H1 (cell line): ENCODE results near the gene SCGB1A1. TPM values are rescaled to one million over a fixed set of nuclear protein-coding genes. Genes with fewer than 3 reads are reported as not detected.

ENCODE experiments used
- CTCF ChIA-PET: fragments of 300-600 bp; sonication (Branson Sonifier 250); formaldehyde crosslinking; loops from one replicate; lab custom pipeline; 2021; ENCODE audit not compliant: partially characterized antibody; lab: Charles Lee
- POLR2A ChIA-PET: fragments of 300-600 bp; sonication (Branson Sonifier 250); formaldehyde crosslinking; loops from one replicate; lab custom pipeline; 2021; ENCODE audit warnings: inconsistent platforms; ENCODE audit not compliant: partially characterized antibody; lab: Charles Lee
- DNase-seq, 2 experiments: peaks; one replicate each; pipeline versions ENCODE4 v3.0.0 to v3.0.0-alpha.2; 2010 to 2022; ENCODE audit warnings: low spot score in 2 of 2, low read depth in 1 of 2, mixed read lengths in 1 of 2
- FAIRE-seq: peaks from 2 replicates; lab custom pipeline; 2011; peaks lifted over from hg19 to GRCh38; lab: Jason Lieb, UNC
- H2AFZ ChIP-seq: 2 replicates; pipeline ENCODE4 v1.8.1; 2012; ENCODE audit warnings: low read length, inconsistent platforms
- H2AK5ac ChIP-seq: 2 replicates; pipeline ENCODE4 v1.6.1; 2013; ENCODE audit warnings: low read depth, low read length
- H2BK120ac ChIP-seq: replicated peaks from 2 replicates; pipeline ENCODE3; 2013; ENCODE audit warnings: low read depth, low read length, inconsistent platforms
- H2BK12ac ChIP-seq: 2 replicates; pipeline ENCODE4 v1.6.1; 2013; ENCODE audit warnings: low read depth, low read length
- H2BK15ac ChIP-seq: 2 replicates; pipeline ENCODE4 v1.6.1; 2013; ENCODE audit warnings: low read length
- H2BK20ac ChIP-seq: 2 replicates; pipeline ENCODE4 v1.6.1; 2013; ENCODE audit warnings: low read length
- H2BK5ac ChIP-seq: 2 replicates; pipeline ENCODE4 v1.6.1; 2013; ENCODE audit warnings: low read depth, low read length
- H3K14ac ChIP-seq: 2 replicates; pipeline ENCODE4 v1.6.1; 2013; ENCODE audit warnings: inconsistent platforms; ENCODE audit not compliant: insufficient read length
- H3K18ac ChIP-seq: 2 replicates; pipeline ENCODE4 v1.6.1; 2013; ENCODE audit warnings: low read length; ENCODE audit errors: extremely low read depth
- H3K23ac ChIP-seq: 2 replicates; pipeline ENCODE4 v1.6.1; 2013; ENCODE audit warnings: inconsistent platforms; ENCODE audit not compliant: insufficient read length
- H3K23me2 ChIP-seq: 2 replicates; pipeline ENCODE4 v1.6.1; 2013; ENCODE audit warnings: low read depth, low read length
- H3K27ac ChIP-seq: 2 replicates; pipeline ENCODE4 v1.6.1; 2011; ENCODE audit warnings: low read depth, low read length, inconsistent platforms
- H3K27me3 ChIP-seq, 4 experiments: replicated peaks in 1 of 4; 1 replicate in 1 of 4; 2 replicates in 3 of 4; pipeline versions ENCODE4 v1.6.1 to v1.8.1; 2011 to 2013; ENCODE audit warnings: low read length in 3 of 4, mild to moderate bottlenecking in 3 of 4, inconsistent platforms in 2 of 4, mixed read lengths in 2 of 4, moderate library complexity in 1 of 4; ENCODE audit not compliant: control insufficient read depth in 3 of 4, insufficient read depth in 3 of 4; ENCODE audit errors: extremely low read depth in 1 of 4
- H3K36me3 ChIP-seq, 4 experiments: 2 replicates each; pipeline versions ENCODE4 v1.6.1 to v1.8.1; 2011 to 2013; ENCODE audit warnings: mild to moderate bottlenecking in 4 of 4, low read length in 3 of 4, moderate library complexity in 2 of 4, control low read depth in 1 of 4, inconsistent platforms in 1 of 4; ENCODE audit not compliant: insufficient read depth in 4 of 4, control insufficient read depth in 2 of 4
- H3K4ac ChIP-seq: replicated peaks from 2 replicates; pipeline ENCODE3; 2013; ENCODE audit warnings: low read length, low read depth, mixed read lengths, inconsistent platforms; ENCODE audit not compliant: insufficient read length
- H3K4me1 ChIP-seq, 4 experiments: replicated peaks in 1 of 4; 1 replicate in 1 of 4; 2 replicates in 3 of 4; pipeline versions ENCODE4 v1.6.1 to v1.8.1; 2011 to 2013; ENCODE audit warnings: low read length in 3 of 4, inconsistent platforms in 2 of 4, mixed read lengths in 1 of 4; ENCODE audit not compliant: insufficient read depth in 4 of 4, control insufficient read depth in 3 of 4
- H3K4me2 ChIP-seq, 2 experiments: 2 replicates each; pipeline versions ENCODE4 v1.6.1 to v1.8.1; 2011 to 2013; ENCODE audit warnings: low read depth in 2 of 2, low read length in 2 of 2, control low read depth in 1 of 2, inconsistent platforms in 1 of 2, mild to moderate bottlenecking in 1 of 2; ENCODE audit not compliant: insufficient read depth in 1 of 2
- H3K4me3 ChIP-seq, 4 experiments: fragments of 200-600, 300-600 bp in 1 of 4; sonication (generic), shearing (Covaris generic), sonication (Bioruptor Twin) in 1 of 4; 2 replicates each; pipeline versions ENCODE4 v1.5.1 to v1.8.1; 2011 to 2016; ENCODE audit warnings: low read length in 4 of 4, low read depth in 3 of 4, control low read depth in 2 of 4, inconsistent platforms in 2 of 4, mild to moderate bottlenecking in 2 of 4, mixed read lengths in 1 of 4, moderate library complexity in 1 of 4; ENCODE audit not compliant: insufficient read depth in 2 of 4; ENCODE audit errors: extremely low read depth in 1 of 4
- H3K56ac ChIP-seq: replicated peaks from 2 replicates; pipeline ENCODE3; 2013; ENCODE audit warnings: low read depth, mild to moderate bottlenecking, mixed read lengths, low read length, inconsistent platforms; ENCODE audit not compliant: insufficient read length
- H3K79me1 ChIP-seq: 2 replicates; pipeline ENCODE4 v1.6.1; 2013; ENCODE audit warnings: low read depth, low read length, control low read depth
- H3K79me2 ChIP-seq, 2 experiments: 2 replicates each; pipeline versions ENCODE4 v1.6.1 to v1.8.1; 2012 to 2013; ENCODE audit warnings: low read length in 2 of 2, mild to moderate bottlenecking in 2 of 2, inconsistent platforms in 1 of 2; ENCODE audit not compliant: insufficient read depth in 2 of 2, control insufficient read depth in 1 of 2
- H3K9ac ChIP-seq, 4 experiments: replicated peaks in 1 of 4; 1 replicate in 1 of 4; 2 replicates in 3 of 4; pipeline versions ENCODE4 v1.6.1 to v1.8.1; 2011 to 2013; ENCODE audit warnings: low read depth in 3 of 4, low read length in 3 of 4, control low read depth in 2 of 4, mild to moderate bottlenecking in 2 of 4, moderate library complexity in 2 of 4, inconsistent platforms in 1 of 4; ENCODE audit errors: extremely low read depth in 1 of 4
- H3K9me3 ChIP-seq, 2 experiments: 2 replicates each; pipeline versions ENCODE4 v1.6.1 to v1.8.1; 2012 to 2013; ENCODE audit warnings: mild to moderate bottlenecking in 2 of 2, moderate library complexity in 2 of 2, control low read depth in 1 of 2, inconsistent platforms in 1 of 2, low read depth in 1 of 2, low read length in 1 of 2, mixed read lengths in 1 of 2; ENCODE audit not compliant: insufficient read depth in 2 of 2
- H4K20me1 ChIP-seq, 2 experiments: replicated peaks in 1 of 2; 2 replicates each; pipeline versions ENCODE3 to v1.8.1; 2011 to 2013; ENCODE audit warnings: inconsistent platforms in 2 of 2, low read length in 2 of 2, mild to moderate bottlenecking in 1 of 2; ENCODE audit not compliant: insufficient read depth in 2 of 2, control insufficient read depth in 1 of 2
- H4K5ac ChIP-seq: 2 replicates; pipeline ENCODE4 v1.6.1; 2013; ENCODE audit warnings: low read length, low read depth, mixed read lengths, inconsistent platforms; ENCODE audit not compliant: insufficient read length
- H4K8ac ChIP-seq: 2 replicates; pipeline ENCODE4 v1.8.0; 2013; ENCODE audit warnings: mild to moderate bottlenecking, moderate library complexity, low read length, inconsistent platforms; ENCODE audit not compliant: insufficient read depth; ENCODE audit errors: extremely low read depth
- H4K91ac ChIP-seq: replicated peaks from 2 replicates; pipeline ENCODE3; 2013; ENCODE audit warnings: low read length, mixed read lengths, inconsistent platforms; ENCODE audit not compliant: insufficient read length
- CBX8 ChIP-seq: fragments of 300-800, 300-1000 bp; sonication (generic); IDR thresholded peaks from 2 replicates; pipeline ENCODE4 v1.7.1; 2016; ENCODE audit warnings: low read depth, low read length, borderline replicate concordance
- POLR2AphosphoS5 ChIP-seq: IDR thresholded peaks from 2 replicates; pipeline ENCODE4 v1.6.1; 2011; ENCODE audit warnings: low read depth, low read length
- SIN3A ChIP-seq, 2 experiments: IDR thresholded peaks in 1 of 2; conservative IDR thresholded peaks in 1 of 2; 2 replicates each; pipeline ENCODE4 v1.6.1; 2011 to 2012; ENCODE audit warnings: low read length in 2 of 2, improper control_type of control experiment in 1 of 2, low read depth in 1 of 2, mild to moderate bottlenecking in 1 of 2
- USF2 ChIP-seq: IDR thresholded peaks from 2 replicates; pipeline ENCODE4 v1.6.1; 2011; ENCODE audit warnings: low read length, improper control_type of control experiment
- WGBS, 2 experiments: shearing (Covaris generic) in 1 of 2; methylation state at CpG; one replicate each; pipeline versions ENCODE4 v1.1.6 to v1.1.7; 2013 to 2015; ENCODE audit warnings: low lambda C conversion rate in 2 of 2, mixed read lengths in 2 of 2, inconsistent platforms in 1 of 2, low coverage in 1 of 2, missing lambda C conversion rate in 1 of 2; ENCODE audit not compliant: insufficient replicate concordance in 2 of 2, insufficient coverage in 1 of 2, insufficient read length in 1 of 2; ENCODE audit errors: extremely low coverage in 1 of 2, missing lambda C conversion rate in 1 of 2; 5-methylcytosine and 5-hydroxymethylcytosine counted together
- polyA plus RNA-seq, 7 experiments: library from polyadenylated mRNA; depleted of rRNA in 3 of 7; stranded (reverse) in 5 of 7; unstranded in 2 of 7; fragments of >200 nt in 5 of 7; fragments of 200-250 nt in 2 of 7; gene quantifications; 1 replicate in 5 of 7; 2 replicates in 1 of 7; 4 replicates in 1 of 7; pipeline versions ENCODE4 v1.2.1 to v1.2.3, GENCODE V29; 2011 to 2013; ENCODE audit warnings: missing spikeins in 2 of 7, mixed read lengths in 2 of 7
- total RNA-seq: library from RNA; stranded (reverse); fragmentation: NEBNext Ultra II Directional; extraction: Animal tissue kit (Norgen Biotek cat#: 25700); gene quantifications from 2 replicates; pipeline ENCODE4 v1.2.1, GENCODE V29; 2021

Gene SCGB1A1
- total and polyA plus RNA-seq, 2 of the 8 experiments (the other 6 are each of a cell fraction or from before 2014, with no cell fraction given), result not detected

- Histone ChIP-seq H4K8ac (no peak overlapping the region), H2BK5ac (no peak overlapping the region), H2BK12ac (no peak overlapping the region), H3K18ac (no peak overlapping the region), H3K23me2 (no peaks in the 10 kb centered on the region; the same call in 1 of the 2 replicates), H3K79me1 (no peaks in the 10 kb centered on the region), H3K4me1 (peaks cover 2 to 25% (median 3%) of the 10 kb centered on the region in 4 experiments; a peak in 6 of 7 replicates), H3K27me3 (0 out of 7 replicates have a peak, but pooled peaks cover 0 to 2% (median 0%) of the 10 kb centered on the region in 4 experiments), H3K9me3 (no peaks in the 10 kb centered on the region), H2BK15ac (no peak overlapping the region), H3K23ac (no peak overlapping the region), H3K14ac (no peak overlapping the region), H3K27ac (no peak overlapping the region), H2BK20ac (no peak overlapping the region), H2AK5ac (no peak overlapping the region), H4K20me1 (no peaks in the 10 kb centered on the region), H3K79me2 (no peaks in the 10 kb centered on the region), H4K91ac (no peak overlapping the region), H3K4me3 (no peak overlapping the region), H3K36me3 (no peaks in the 10 kb centered on the region), H3K56ac (no peak overlapping the region), H4K5ac (no peak overlapping the region), H3K4me2 (no peak overlapping the region), H3K9ac (no peak overlapping the region), H3K4ac (no peak overlapping the region), H2AFZ (no peak overlapping the region), H2BK120ac (no peak overlapping the region)
- FAIRE-seq, result no peak
- ChIA-PET CTCF (interaction anchor here (0.8 to 9.5 kb wide), 8 partner anchors 8 to 160 kb away, joined by 3 to 56 read pairs (median 6); no protein-coding TSS in a partner anchor), POLR2A (interaction anchor here (1.3 kb wide), 2 partner anchors 11 to 172 kb away, joined by 3 to 4 read pairs; no protein-coding TSS in a partner anchor)
- WGBS, 2 experiments, result 84% methylated on average over 6 of the region's 6 CpGs; no CpG with 5 or more reads in 1 of the 2 experiments
- DNase-seq, result no peak
- TF ChIP-seq CBX8 (no peak), USF2 (no peak), POLR2AphosphoS5 (no peak), SIN3A (conservative IDR thresholded peaks at IDR 0.05 in 1 of 2, IDR thresholded peaks at IDR 0.05 in 1 of 2; ENCODE audit: low read depth in 1 of 2, low read length in 2 of 2) (no peak)
Measured at GRCh38 chr11:62400281-62400680, 18.6 kb upstream of the SCGB1A1 start.
